K562 (cell line): Measurements from ENCODE around the gene CDKN1C. TPM values are rescaled to one million over a fixed set of nuclear protein-coding genes. Genes with fewer than 3 reads are reported as not detected.

Experiments
- CREM ChIP-seq: IDR thresholded peaks from 2 replicates; pipeline ENCODE4 v1.6.1; 2014; ENCODE audit warnings: antibody characterized with exemption, low read depth
- EHMT2 ChIP-seq: fragments of 450-650 bp; IDR thresholded peaks from 2 replicates; pipeline ENCODE4 v1.6.1; 2018; ENCODE audit warnings: antibody characterized with exemption
- FOSL1 ChIP-seq: fragments of 200-800 bp; sonication (Bioruptor generic); conservative IDR thresholded peaks from 2 replicates; pipeline ENCODE4 v1.6.1; 2016; ENCODE audit warnings: missing genetic modification characterization, missing compliant biosample characterization
- HDAC1 ChIP-seq, 2 experiments: fragments of 450-650 bp; IDR thresholded peaks; 2 replicates each; pipeline ENCODE4 v1.6.1; 2016 to 2017; ENCODE audit warnings: inconsistent platforms in 1 of 2, mild to moderate bottlenecking in 1 of 2, moderate library complexity in 1 of 2
- HDGF ChIP-seq: fragments of 450-650 bp; IDR thresholded peaks from 2 replicates; pipeline ENCODE4 v1.6.1; 2016
- LCOR ChIP-seq: sonication (generic); formaldehyde crosslinking; IDR thresholded peaks from 2 replicates; pipeline ENCODE4 v1.8.0; 2022; ENCODE audit warnings: mild to moderate bottlenecking, missing genetic modification reagents
- MTA3 ChIP-seq: fragments of 450-650 bp; formaldehyde crosslinking; IDR thresholded peaks from 2 replicates; pipeline ENCODE4 v1.6.1; 2017; ENCODE audit warnings: mild to moderate bottlenecking, borderline replicate concordance
- XRCC5 ChIP-seq: fragments of 200-400 bp; formaldehyde crosslinking; IDR thresholded peaks from 2 replicates; pipeline ENCODE4 v1.6.1; 2017; ENCODE audit warnings: low read depth, mild to moderate bottlenecking, low read length
- ZBTB1 ChIP-seq: sonication (generic); formaldehyde crosslinking; IDR thresholded peaks from 2 replicates; pipeline ENCODE4 v1.8.1; 2023; ENCODE audit warnings: missing genetic modification reagents, low read depth, mild to moderate bottlenecking, borderline replicate concordance
- ZNF217 ChIP-seq: sonication (generic); formaldehyde crosslinking; IDR thresholded peaks from 2 replicates; pipeline ENCODE4 v1.8.0; 2022; ENCODE audit warnings: mild to moderate bottlenecking, missing genetic modification reagents
- ZNF224 ChIP-seq: sonication (generic); formaldehyde crosslinking; IDR thresholded peaks from 2 replicates; pipeline ENCODE4 v1.8.0; 2022; ENCODE audit warnings: mild to moderate bottlenecking, missing genetic modification reagents
- ZNF41 ChIP-seq: fragments of 250-450 bp; sonication (Bioruptor Pico); conservative IDR thresholded peaks from 2 replicates; pipeline ENCODE4 v1.4.0; 2020; ENCODE audit warnings: mild to moderate bottlenecking
- polyA plus RNA-seq, 8 experiments: library from polyadenylated mRNA; depleted of rRNA in 4 of 8; stranded (reverse) in 5 of 8; unstranded in 3 of 8; fragments of >200 nt; fragmentation: Nextera tagmentation in 2 of 8; fragmentation: Illumina TruSeq in 1 of 8; extraction: Ambion mirVana in 2 of 8; extraction: Trizol in 1 of 8; gene quantifications; 2 replicates each; pipeline versions ENCODE4 v1.2.1 to v1.2.3, GENCODE V29; 2011 to 2014; ENCODE audit warnings: inconsistent platforms in 1 of 8, missing spikeins in 1 of 8
- total RNA-seq, 7 experiments: library from RNA; depleted of rRNA in 6 of 7; stranded (reverse); fragments of >200 nt in 6 of 7; fragmentation: Illumina TruSeq in 2 of 7; extraction: Trizol in 2 of 7; gene quantifications; 2 replicates each; pipeline versions ENCODE4 v1.2.1 to v1.2.3, GENCODE V29; 2011 to 2021; ENCODE audit warnings: low replicate concordance in 1 of 7
- TF ChIP-seq, protein P1 (sequence below), 2 experiments: fragments of 450-650 bp in 1 of 2; sonication (generic) in 1 of 2; formaldehyde crosslinking in 1 of 2; IDR thresholded peaks; 2 replicates each; pipeline versions ENCODE4 v1.7.1 to v1.9.0; 2016 to 2022; ENCODE audit warnings: inconsistent platforms in 1 of 2, mild to moderate bottlenecking in 1 of 2, missing genetic modification reagents in 1 of 2
- TF ChIP-seq, protein P2 (sequence below), 2 experiments: fragments of 450-650 bp in 1 of 2; sonication (generic) in 1 of 2; formaldehyde crosslinking in 1 of 2; IDR thresholded peaks in 1 of 2; conservative IDR thresholded peaks in 1 of 2; 2 replicates each; pipeline versions ENCODE4 v1.6.1 to v1.8.1; 2016 to 2023; ENCODE audit warnings: mild to moderate bottlenecking in 2 of 2, moderate library complexity in 2 of 2, inconsistent platforms in 1 of 2, missing genetic modification reagents in 1 of 2
- TF ChIP-seq, protein P3 (sequence below): fragments of 250-450 bp; sonication (Bioruptor Pico); IDR thresholded peaks from 2 replicates; pipeline ENCODE4 v1.8.0; 2022; ENCODE audit warnings: moderate library complexity, mild to moderate bottlenecking, inconsistent platforms

CDKN1C gene
- total and polyA plus RNA-seq, 9 of the 15 experiments (the other 6 are each of a cell fraction or from before 2014, with no cell fraction given), result 2.8 to 21.1 (median 9.3) TPM

DNA sequence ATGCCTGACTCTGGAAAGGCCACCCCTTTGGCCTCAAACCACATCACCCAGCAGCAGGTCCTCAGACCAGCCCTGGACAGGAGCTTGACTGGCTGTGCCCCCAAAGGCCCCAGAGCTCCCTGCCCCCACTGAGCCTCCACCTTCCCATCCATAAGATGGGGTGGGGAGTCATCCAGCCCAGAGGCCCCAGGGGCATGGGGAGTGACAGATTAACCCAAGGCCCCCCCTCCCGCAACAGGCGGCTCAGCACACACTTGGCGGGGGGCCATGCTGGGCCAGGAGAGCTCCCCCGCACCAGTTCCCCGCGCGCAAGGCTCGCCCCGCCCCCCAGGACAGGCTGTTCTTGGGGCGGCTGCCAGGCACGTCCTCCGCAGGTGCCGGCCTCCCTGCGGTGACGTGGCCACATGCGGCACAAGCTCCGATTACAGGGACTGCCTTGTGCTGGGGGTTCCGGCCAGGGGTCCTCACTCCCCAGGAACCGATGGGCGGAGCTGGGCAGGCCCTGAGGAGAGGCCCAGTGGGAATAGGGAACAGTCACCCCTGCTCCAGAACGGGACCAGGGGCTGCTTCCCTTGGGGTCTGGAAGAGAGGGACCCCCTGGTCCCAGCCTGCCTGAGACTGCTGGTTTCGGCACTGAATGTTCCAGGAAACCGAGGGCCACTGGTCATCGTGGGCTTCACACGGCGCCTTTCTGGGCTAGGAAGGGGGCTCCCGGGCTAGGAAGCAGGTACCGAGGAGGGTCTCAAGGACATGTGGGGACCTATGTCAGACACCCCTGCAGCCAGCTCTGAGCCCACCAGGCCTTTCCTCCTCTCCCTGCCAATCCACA lies 5.1 kb upstream of the CDKN1C start (continued):
- TF ChIP-seq, protein P1, sequence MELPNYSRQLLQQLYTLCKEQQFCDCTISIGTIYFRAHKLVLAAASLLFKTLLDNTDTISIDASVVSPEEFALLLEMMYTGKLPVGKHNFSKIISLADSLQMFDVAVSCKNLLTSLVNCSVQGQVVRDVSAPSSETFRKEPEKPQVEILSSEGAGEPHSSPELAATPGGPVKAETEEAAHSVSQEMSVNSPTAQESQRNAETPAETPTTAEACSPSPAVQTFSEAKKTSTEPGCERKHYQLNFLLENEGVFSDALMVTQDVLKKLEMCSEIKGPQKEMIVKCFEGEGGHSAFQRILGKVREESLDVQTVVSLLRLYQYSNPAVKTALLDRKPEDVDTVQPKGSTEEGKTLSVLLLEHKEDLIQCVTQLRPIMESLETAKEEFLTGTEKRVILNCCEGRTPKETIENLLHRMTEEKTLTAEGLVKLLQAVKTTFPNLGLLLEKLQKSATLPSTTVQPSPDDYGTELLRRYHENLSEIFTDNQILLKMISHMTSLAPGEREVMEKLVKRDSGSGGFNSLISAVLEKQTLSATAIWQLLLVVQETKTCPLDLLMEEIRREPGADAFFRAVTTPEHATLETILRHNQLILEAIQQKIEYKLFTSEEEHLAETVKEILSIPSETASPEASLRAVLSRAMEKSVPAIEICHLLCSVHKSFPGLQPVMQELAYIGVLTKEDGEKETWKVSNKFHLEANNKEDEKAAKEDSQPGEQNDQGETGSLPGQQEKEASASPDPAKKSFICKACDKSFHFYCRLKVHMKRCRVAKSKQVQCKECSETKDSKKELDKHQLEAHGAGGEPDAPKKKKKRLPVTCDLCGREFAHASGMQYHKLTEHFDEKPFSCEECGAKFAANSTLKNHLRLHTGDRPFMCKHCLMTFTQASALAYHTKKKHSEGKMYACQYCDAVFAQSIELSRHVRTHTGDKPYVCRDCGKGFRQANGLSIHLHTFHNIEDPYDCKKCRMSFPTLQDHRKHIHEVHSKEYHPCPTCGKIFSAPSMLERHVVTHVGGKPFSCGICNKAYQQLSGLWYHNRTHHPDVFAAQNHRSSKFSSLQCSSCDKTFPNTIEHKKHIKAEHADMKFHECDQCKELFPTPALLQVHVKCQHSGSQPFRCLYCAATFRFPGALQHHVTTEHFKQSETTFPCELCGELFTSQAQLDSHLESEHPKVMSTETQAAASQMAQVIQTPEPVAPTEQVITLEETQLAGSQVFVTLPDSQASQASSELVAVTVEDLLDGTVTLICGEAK (IDR thresholded peaks at IDR 0.05), result peak; percentile 43; the same call in 1 of the 2 replicates
- TF ChIP-seq, protein P1 (CRISPR knock-in tag; IDR thresholded peaks at IDR 0.05), result no peak
- TF ChIP-seq XRCC5, result peak; percentile 54; the same call in 1 of the 2 replicates
- no peak for TF ChIP-seq EHMT2
- TF ChIP-seq FOSL1 (tag), result peak; percentile 60
- TF ChIP-seq, protein P2, sequence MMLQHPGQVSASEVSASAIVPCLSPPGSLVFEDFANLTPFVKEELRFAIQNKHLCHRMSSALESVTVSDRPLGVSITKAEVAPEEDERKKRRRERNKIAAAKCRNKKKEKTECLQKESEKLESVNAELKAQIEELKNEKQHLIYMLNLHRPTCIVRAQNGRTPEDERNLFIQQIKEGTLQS (IDR thresholded peaks at IDR 0.05), result peak; percentile 78
- TF ChIP-seq, protein P2 (CRISPR knock-in tag; conservative IDR thresholded peaks at IDR 0.05), result 0 out of 2 replicates have a peak, but pooled peaks have one; percentile 48
- peak; percentile 50; the same call in 1 of the 2 replicates for TF ChIP-seq MTA3
- TF ChIP-seq ZBTB1 (CRISPR knock-in tag), result peak; percentile 82; the same call in 1 of the 2 replicates
- TF ChIP-seq CREM, result peak; percentile 94
- TF ChIP-seq ZNF41 (CRISPR knock-in tag), result no peak
- TF ChIP-seq HDGF, result peak; percentile 69; the same call in 1 of the 2 replicates
- peak; percentile 68; the same call in 1 of the 2 replicates for TF ChIP-seq ZNF224 (CRISPR knock-in tag)
- TF ChIP-seq LCOR (CRISPR knock-in tag), result peak; percentile 27; the same call in 1 of the 2 replicates
- no peak for TF ChIP-seq ZNF217
- TF ChIP-seq, protein P3, sequence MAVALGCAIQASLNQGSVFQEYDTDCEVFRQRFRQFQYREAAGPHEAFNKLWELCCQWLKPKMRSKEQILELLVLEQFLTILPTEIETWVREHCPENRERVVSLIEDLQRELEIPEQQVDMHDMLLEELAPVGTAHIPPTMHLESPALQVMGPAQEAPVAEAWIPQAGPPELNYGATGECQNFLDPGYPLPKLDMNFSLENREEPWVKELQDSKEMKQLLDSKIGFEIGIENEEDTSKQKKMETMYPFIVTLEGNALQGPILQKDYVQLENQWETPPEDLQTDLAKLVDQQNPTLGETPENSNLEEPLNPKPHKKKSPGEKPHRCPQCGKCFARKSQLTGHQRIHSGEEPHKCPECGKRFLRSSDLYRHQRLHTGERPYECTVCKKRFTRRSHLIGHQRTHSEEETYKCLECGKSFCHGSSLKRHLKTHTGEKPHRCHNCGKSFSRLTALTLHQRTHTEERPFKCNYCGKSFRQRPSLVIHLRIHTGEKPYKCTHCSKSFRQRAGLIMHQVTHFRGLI (CRISPR knock-in tag), result no peak
- peak; percentile 50 to 74; a peak in 2 of 4 replicates for TF ChIP-seq HDAC1 (IDR thresholded peaks at IDR 0.05)
